ENCODE results near the gene CLDN7.

The CLDN7 gene, protein sequence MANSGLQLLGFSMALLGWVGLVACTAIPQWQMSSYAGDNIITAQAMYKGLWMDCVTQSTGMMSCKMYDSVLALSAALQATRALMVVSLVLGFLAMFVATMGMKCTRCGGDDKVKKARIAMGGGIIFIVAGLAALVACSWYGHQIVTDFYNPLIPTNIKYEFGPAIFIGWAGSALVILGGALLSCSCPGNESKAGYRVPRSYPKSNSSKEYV
- long read RNA-seq, donor 1, transcript CLDN7-202 (5 exons, 1,228 nt): minor isoform, 7 of 41 reads
- long read RNA-seq, donor 1, transcript CLDN7-207 (3 exons, 485 nt): minor isoform, 10 of 41 reads
- long read RNA-seq, donor 1, transcript CLDN7-201 (4 exons, 1,542 nt): major isoform, 24 of 41 reads
- long read RNA-seq, donor 1, partial matches to known transcripts: 0 of 41 reads
- long read RNA-seq, donor 1, other reads (novel, unspliced or antisense): 0 of 41 reads
- long read RNA-seq, donor 2, transcript CLDN7-207 (3 exons, 485 nt): minor isoform, 6 of 24 reads
- long read RNA-seq, donor 2, transcript CLDN7-201 (4 exons, 1,542 nt): major isoform, 16 of 24 reads
- long read RNA-seq, donor 2, partial matches to known transcripts: 0 of 24 reads
- long read RNA-seq, donor 2, other reads (novel, unspliced or antisense): 0 of 24 reads
- long read RNA-seq, donor 3, transcript CLDN7-207 (3 exons, 485 nt): minor isoform, 5 of 24 reads
- long read RNA-seq, donor 3, transcript CLDN7-201 (4 exons, 1,542 nt): major isoform, 15 of 24 reads
- long read RNA-seq, donor 3, partial matches to known transcripts: 0 of 24 reads
- long read RNA-seq, donor 3, other reads (novel, unspliced or antisense): 0 of 24 reads
- long read RNA-seq, donor 4, transcript CLDN7-201 (4 exons, 1,542 nt): major isoform, 18 of 23 reads
- long read RNA-seq, donor 4, partial matches to known transcripts: 0 of 23 reads
- long read RNA-seq, donor 4, other reads (novel, unspliced or antisense): 0 of 23 reads
- long read RNA-seq, donor 5, transcript CLDN7-201 (4 exons, 1,542 nt): major isoform, 32 of 41 reads
- long read RNA-seq, donor 5, transcript CLDN7-207 (3 exons, 485 nt): minor isoform, 5 of 41 reads
- long read RNA-seq, donor 5, partial matches to known transcripts: 0 of 41 reads
- long read RNA-seq, donor 5, other reads (novel, unspliced or antisense): 0 of 41 reads
- long read RNA-seq, donor 6, transcript CLDN7-207 (3 exons, 485 nt): minor isoform, 7 of 36 reads
- long read RNA-seq, donor 6, transcript CLDN7-201 (4 exons, 1,542 nt): major isoform, 24 of 36 reads
- long read RNA-seq, donor 6, partial matches to known transcripts: 0 of 36 reads
- long read RNA-seq, donor 6, other reads (novel, unspliced or antisense): 0 of 36 reads
- long read RNA-seq, donor 7: 0 reads
- long read RNA-seq, donor 8, transcript CLDN7-201 (4 exons, 1,542 nt): major isoform, 25 of 37 reads
- long read RNA-seq, donor 8, transcript CLDN7-202 (5 exons, 1,228 nt): minor isoform, 5 of 37 reads
- long read RNA-seq, donor 8, transcript CLDN7-207 (3 exons, 485 nt): minor isoform, 5 of 37 reads
- long read RNA-seq, donor 8, partial matches to known transcripts: 0 of 37 reads
- long read RNA-seq, donor 8, other reads (novel, unspliced or antisense): 0 of 37 reads

- DNase-seq: peak; percentile 72
These were observed at the start of gene CLDN7 for GRCh38 chr17:7262192-7262934. CLDN7 (minus strand) TSS chr17:7262478; CDS start chr17:7262043, 435 bp downstream.

- no peak for DNase-seq
These were observed 48.9 kb upstream of the CLDN7 start for GRCh38 chr17:7311110-7311705.

DNA sequence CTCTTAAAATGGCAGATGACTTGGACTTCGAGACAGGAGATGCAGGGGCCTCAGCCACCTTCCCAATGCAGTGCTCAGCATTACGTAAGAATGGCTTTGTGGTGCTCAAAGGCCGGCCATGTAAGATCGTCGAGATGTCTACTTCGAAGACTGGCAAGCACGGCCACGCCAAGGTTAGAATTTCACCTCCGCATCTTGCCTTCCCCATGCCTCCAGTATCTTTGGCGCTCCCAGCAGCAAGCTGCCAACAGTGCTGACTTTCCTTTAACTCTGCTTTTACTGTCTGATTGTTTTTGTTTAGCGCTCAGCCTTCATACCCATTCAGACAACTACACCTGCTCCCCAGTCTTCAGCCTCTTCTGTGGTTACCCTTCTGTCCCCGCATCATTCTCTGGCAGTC lies 47.4 kb upstream of the CLDN7 start:
- DNase-seq: no peak

DNA sequence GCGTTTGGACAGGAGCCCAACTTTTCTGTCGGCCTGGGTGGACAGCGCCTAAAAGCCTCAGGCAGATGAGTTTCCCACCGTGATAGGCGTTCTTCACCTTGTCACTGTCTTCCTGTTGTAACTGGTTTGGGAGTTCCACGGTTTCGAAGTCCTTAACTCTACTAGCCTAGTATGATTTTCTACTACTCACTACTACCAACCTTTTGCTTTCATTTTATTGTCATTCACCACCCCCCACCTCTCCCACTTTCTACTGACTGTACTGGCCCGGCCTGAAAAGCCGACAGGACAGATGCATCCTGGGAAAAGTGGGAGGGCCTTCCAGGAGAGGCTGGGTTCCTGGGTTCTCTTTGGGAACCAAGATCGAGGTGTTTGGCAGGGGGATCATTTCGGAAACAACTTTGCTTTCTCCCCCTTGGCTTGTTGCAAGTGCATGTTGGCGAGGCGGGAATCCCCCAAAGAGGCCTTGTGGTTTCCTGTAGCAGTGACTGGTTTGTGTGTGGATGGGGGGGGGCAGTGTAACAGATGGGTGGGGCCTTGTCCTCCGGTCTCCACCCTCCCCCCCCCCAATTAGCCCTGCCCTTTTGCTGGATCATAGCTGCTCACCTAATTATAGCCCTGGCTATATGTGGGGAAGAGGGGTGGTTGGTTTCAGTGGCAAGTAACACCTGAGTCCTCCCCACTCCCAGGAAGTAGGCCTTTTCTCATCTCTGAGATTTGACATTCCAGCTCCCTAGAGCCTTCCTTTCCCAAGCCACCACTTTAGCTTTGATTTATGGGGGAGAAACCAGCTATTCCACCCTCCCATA lies 46.6 kb upstream of the CLDN7 start:
- peak; percentile 23 for DNase-seq

GRCh38 chr17:7307686-7308624 lies 45.7 kb upstream of the CLDN7 start:
- DNase-seq: peak; percentile 56

DNA sequence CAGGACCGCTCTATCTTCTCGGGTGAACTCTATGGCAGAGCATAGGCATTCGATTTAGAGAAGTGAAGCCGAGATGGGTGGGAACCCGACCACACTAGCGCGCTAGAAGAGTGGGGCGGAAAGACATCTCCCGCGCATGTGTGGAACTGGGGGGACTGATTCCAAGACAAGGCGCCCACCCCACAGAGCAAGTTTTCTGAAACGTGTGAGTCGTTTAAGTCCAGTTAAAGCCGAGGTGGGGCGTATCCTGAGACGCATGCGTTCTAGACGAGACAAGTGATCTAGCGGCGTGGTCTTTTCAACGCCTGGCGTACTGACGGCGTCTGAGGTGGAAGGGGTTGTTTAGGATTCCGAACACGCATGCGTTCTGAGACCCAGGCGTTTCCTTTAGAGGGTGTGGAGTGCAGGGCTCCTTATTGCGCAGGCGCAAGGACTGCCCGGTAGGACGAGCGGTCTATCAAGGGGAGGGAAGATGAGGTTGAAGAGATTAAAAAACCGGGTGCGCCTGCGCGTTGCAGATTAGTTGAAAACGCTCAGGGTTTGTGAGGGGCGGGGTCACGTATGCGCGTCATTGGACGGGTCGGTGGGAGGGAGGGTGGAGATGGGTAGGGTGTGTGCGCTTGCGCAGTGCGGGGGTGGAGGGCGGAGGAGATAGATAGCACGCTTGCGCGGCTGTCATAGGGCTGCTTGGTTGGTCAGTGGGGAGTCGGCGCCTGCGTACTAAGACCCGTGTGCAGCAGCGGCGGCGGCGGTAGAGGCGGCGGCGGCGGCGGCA lies 44.8 kb upstream of the CLDN7 start, which contains the start of gene EIF5A:
Gene EIF5A, plus strand, starts transcription at position 718 of the 775 bp plus-strand sequence. CDS start 2,008 bp downstream, outside the sequence.
- DNase-seq: peak; percentile 95

DNA sequence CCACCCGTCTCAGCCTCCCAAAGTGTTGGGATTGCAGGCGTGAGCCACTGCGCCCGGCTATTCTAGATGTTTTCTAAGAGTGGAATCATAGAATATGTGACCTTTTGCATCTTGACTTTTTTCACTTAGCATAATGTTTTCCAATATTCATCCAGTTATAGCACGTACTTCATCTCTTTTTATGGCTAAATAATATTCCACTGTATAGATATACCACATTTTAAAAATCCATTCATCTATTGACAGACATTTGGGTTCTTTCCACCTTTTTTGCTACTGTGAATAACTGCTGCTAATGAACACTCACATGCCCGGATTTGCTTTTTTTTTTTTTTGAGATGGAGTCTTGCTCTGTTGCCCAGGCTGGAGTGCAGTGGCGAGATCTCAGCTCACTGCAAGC lies 41.9 kb upstream of the CLDN7 start:
- no peak for DNase-seq

DNA sequence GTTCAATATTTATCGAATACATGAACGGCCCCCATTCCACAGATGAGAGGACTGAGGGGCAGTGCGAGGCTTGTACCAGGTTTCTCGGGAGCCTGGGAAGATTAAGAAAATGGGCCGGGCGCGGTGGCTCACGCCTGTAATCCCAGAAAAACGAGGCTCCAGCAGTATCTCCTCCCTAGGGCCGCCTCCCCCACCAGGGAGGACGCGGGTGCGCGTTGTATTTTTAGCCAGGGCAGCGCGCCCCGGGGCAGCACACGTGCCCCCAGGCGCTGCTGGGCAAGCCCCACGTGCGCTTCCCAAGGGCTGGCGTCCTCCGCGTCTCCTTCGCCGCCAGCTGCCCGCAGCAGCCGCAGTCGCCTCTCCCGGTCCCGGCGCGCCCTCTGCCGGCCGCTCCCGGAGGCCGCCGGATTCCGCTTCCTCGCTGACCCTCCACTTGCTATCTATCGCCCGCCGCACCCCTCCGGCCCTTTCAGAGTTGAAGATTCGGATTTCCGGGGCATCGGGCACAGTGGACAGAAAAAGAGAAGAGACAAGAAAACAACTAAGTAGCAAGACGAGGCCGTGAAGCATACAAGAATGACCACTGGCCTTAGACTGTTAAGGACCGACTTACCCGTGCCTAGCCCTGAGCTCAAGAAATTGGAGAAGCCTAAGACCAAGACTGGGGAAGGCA lies 34.0 kb upstream of the CLDN7 start:
- DNase-seq: peak; percentile 86

- DNase-seq: peak; percentile 23
These were observed 33.2 kb upstream of the CLDN7 start for GRCh38 chr17:7295230-7296180.

DNA sequence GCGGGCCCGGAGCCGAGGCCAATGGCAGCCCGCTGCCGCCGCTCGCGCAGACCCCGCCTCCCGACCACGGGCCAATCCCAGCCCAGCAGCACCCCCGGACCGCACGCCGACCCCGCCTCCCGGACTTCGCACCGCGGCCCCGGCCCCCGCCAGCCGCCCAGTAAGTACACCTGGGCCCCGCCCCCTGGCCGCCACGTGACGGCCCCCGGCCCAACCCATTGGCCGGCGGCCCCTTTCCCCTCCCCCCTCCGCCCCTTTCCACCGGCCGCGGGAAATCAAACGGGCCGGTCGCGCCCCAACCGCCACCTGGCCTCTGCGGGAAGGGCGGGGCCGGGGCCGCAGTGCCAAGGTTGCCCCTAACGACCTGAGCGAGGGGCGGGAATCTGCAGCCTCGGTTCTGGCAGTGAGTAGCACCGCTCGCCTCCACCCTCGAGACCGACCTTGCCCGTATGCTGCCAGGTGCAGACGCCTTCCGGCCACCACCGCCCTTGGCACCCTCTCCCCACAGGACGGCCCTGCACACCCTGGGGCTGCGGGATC lies 32.4 kb upstream of the CLDN7 start, which contains the start of gene YBX2:
Gene YBX2, minus strand, starts transcription at position 26 of the 540 bp plus-strand sequence. CDS start 139 bp downstream, outside the sequence.
- peak; percentile 66 for DNase-seq

DNA sequence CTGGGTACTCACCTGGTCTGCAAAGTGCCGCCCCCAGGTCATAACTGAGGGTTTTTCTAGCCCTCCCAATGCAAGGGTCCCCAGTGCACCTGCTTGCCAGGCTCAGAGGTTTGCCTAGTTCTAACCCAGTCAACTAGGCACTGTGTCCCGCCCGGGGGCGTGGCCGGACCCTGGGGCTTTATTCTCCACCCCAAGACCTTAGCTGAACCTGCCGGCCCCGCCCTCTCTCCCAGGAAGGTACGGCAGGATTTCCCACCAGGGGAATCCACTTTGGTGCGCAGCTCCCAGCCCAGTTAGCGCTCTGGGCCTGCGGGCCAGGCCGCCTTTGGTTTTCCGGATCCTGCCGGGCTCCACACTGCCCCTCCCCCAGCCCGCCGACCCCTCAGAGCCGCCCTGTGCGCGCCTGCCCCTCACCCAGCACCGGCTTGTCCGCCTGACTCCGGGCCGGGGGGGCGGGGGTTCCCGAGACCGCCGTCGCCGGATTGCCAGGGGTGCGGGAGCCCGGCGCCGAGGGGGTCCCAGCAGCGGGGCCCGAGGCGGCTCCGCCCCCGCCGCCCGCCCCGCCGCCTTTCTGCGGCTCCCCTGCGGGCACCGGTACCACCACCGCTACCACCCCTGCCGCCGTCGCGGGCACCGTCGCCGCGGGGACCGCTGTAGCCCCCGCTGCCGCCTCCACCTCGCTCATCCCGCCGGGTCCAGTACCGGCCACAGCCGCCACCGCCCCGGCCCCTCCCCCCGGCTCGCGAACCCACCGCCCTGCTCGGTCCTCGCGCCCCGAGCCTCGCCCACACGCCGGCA lies 31.7 kb upstream of the CLDN7 start:
- DNase-seq: peak; percentile 39

DNA sequence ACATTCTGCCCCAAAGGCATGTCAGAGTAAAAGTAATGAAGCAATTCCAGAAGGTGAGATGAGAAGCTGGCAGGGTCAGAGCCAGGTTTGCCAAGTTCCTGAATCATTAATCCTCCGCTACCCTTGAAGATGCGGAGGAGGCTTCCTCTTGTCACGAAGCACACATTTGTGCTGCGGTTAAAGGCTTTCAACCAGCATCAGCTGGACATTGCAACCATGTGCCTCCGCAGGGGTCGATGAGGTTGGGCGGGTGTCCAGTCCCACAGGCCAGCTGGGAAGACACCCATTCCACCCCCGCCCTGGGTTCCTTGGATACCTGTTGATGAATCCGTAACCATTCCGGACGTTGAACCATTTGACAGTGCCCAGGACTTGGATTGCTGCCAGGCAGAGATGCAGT lies 30.9 kb upstream of the CLDN7 start:
- peak; percentile 32 for DNase-seq

- peak; percentile 35 for DNase-seq
These were observed 30.5 kb upstream of the CLDN7 start for GRCh38 chr17:7292729-7293128.

DNA sequence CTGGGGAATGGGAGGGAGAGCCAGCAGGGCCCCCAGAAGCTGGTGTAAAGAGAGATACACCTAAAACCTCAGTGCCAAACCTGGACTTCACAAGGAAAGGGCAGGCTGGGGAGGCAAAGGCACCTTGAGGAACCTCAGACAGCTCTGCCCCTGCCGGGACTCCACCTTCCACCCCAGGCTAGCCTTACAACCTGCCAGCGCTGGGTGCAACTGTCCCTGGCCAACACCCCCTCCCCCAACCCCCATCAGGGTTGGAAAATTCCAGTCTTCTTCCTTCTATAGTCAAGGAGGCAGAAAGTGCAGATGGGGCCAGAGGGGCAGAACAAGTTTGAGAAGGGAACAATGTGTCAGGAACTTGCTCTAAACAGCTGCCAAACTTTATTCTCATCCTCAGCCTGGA lies 29.9 kb upstream of the CLDN7 start:
- no peak for DNase-seq

All from right kidney (tissue), 9 donors.